GM21528 (cell line): ENCODE data around the gene MAGEA8.
"Not testable (repeated sequence)": the region's sequence is repeated elsewhere in the genome, so short reads cannot be mapped to it uniquely, and the experiment has no call there.

Experiments used
- ATAC-seq: cut with Tn5 transposase; IDR thresholded peaks from one replicate; pipeline ENCODE4 v1.9.1; 2021; ENCODE audit warnings: mild to moderate bottlenecking, moderate library complexity; ENCODE audit not compliant: unreplicated experiment, low FRiP score

MAGEA8 gene

DNA sequence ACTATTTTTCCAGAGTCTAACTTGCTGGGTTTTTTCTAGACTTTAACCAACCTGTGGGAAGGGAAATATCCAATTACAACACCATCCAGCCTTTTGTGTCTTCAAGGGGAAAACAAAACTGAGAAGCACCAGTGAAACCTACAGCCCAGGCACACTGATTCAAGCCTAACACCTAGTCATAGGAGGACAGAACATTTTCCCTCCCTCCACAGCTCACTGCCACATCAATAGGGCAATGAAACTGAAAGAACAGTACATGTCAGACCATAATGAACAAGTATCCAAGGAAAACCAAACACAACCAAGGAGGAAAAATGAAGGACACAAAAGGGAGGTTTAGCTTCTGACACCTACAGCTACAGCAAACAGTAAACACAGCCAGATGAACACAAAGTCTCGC is 17.6 kb downstream of the MAGEA8 start:
- ATAC-seq: no peak

DNA sequence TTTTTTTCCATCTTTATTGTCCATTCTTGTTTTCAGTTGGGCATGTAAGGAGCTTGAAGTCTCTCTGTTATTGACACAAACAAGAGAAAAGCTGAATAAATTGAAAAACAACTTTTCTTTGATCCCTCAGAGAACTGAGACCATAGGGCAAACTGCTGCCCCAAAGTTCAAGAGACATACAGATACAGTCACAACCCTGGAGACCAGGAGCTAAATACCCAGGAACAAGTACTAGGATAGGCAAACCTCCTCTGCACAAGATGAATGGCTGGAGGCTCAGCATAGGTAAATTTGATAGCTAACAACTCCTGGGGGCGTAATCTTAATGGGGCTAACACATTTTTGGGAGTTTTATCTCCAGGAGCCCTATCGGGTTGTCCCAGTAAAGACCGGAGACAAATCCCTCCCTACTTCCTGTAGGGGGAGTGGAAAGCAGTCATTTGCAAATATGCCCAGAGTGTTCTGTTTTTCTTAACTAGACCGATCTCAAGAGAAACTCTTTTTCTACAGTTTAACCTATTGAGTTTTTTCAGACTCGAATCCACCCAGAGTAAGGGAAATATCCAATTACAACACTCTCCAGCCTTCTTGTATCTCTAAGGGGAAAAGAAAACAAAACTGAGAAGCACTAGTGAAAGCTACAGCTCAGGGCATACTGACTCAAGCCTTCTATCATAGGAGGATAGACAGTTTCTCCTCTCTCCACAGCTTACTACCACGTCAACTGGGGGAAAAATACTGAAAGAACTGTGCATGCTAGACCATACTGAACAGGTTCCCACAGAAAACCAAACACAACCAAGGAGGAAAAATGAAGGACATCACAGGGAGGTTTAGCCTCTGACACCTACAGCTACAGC is 23.1 kb downstream of the MAGEA8 start:
- ATAC-seq: peak; percentile 83

DNA sequence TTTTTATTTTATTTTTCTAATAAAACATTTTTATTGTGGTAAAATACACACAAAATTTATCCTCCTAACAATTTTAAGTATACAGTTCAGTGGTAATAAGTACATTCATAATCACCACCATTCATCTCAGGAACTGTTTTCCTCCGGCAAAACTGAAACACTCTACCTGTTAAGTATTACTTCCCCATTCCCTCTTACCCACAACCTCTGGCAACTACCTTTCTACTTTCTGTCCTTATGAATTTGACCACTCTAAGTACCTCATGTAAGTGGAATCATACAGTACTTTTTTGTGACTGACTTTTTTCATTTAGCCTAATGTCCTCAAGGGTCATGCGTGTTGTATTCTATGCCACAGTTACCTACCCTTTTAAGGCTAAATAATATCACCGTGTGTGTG is 27.3 kb downstream of the MAGEA8 start:
- ATAC-seq: peak; percentile 51

DNA sequence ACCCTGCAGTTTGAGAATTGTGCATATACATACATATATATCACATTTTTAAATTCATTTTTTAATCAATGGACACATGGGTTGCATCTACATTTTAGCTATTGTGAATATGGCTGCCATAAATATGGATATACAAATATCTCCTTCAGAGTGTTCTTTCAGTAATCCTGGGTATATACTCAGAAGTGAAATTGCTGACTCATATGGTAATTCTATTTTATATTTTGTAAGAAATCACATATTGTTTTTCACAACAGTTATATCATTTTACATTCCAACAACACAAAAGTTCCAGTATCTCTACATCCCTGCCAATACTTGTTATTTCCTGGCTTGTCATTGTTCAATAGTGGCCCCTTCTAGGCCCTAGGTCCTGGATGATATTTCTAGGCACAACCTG is 27.7 kb downstream of the MAGEA8 start:
- peak; percentile 7 for ATAC-seq

DNA sequence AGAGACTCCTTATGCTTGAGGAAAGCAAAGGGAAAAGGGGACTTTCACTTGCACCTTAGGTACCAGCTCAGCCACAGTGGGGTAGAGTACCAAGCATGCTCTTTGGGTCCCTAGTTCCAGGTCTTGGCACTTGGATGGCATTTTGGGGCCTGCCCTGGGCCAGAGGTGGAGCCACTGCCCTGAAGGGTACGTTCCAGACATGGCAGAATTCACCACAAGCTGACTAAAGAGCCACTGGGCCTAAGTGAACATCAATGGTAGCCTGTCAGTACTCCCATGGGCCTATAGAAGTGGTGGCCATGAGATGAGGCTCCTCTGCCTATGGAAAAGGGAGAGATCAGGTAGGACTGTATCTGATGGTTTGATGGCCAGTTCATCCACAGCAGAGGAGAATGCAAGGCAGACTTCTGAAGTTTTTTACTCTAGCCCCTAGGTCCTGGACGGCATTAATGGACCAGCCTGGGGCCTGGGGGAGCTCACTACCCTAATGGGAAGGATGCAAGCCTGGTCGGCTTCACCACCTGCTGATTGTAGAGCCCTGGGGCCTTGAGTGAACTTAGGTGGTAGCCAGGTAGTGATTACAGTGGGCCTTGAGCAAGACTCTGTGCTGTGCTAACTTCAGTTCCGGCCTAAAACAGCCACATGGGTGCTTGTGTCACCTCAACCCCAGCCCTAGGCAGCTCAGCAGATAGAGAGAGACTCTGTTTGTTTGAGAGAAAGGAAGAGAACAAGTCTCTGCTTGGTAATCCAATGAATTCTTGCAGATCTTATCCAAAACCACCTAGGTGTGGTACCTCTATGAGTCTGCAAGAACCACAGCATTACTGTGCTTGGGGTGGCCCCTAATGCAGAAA is 28.6 kb downstream of the MAGEA8 start:
- no peak for ATAC-seq

DNA sequence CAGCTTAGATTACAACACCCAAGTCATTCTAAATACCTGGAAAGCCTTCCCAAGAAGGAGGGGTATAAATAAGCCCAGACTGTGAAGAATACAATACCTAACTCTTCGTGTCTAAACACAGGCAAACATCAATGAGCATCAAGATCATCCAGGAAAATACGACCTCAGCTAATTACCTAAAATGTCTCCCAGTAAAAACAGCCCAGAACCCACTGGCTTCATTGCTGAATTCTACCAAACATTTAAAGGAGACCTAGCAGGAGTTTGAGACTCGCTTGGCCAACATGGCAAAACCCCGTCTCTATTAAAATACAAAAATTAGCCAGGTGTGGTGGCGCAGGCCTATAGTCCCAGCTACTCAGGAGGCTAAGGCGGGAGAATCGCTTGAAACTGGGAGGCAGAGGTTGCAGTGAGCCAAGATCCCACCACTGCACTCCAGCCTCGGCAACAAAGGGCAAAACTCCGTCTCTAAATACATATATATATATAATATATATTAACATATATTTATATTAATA is 29.3 kb downstream of the MAGEA8 start:
- ATAC-seq: no peak

DNA sequence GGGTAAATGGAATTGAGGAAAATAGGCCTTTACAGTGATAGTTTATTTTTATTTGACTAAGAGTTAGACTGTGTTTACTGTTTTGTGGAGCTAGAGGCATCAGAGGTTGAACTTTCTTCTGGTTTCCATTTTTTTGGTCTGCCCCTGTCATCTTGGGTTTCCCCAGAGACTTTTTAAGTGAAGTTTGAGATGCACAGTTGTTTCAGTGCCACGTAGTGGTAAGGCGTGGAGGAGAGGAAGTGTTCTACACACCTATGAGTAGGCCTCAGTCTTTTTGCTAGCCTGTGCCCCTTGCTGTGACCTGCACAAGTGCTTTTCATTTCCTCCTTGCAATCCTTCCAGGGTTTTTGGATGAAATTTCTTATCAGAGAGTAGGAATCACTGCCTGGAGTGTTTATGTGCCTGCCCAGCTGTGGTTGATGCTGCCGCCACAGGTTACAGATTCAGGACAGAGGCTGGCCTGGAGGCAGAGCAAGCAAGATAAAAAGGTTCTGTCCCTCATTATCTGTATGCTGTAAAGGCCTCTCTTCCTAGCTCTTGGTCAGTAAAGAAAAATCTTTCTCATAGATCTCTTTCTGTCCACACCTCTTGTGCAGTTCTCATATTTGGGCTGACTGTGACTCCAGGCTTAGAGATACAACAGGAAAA is 35.9 kb downstream of the MAGEA8 start:
- no peak for ATAC-seq

DNA sequence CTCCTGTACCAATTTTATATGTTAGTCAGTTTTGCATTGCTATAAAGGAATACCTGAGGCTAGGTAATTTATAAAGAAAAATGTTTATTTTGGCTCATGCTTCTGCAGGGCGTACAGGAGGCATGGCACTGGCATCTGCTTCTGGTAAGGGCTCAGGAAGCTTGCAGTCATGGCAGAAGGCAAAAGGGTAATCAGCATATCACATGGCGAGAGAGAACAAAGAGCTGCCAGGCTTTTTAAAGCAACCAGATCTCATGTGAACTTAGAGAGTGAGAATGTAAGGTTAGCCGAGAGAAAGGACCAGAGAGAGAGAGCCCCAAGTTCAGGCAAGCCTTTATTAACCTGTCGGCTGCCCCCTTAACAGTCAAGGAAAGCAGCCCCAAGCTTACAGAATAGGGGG is 42.9 kb downstream of the MAGEA8 start:
- not testable (repeated sequence) for ATAC-seq

DNA sequence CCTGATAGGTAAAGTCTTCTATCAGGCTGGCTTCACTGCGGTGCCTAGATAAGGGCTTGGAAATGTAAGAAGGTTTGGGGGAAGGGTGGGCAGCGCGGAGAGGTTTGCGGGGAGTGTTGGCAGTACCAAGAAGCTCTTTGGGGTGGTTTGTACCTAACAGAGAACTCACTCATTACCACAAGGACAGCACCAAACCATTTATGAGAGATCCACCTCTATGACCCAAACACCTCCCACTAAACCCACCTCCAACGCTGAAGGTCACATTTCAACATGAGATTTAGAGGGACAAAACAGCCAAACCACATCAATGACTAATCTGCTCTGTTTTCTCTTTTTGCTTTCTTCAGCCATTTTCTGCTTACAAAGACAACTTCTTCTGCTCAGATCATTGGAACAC is 43.5 kb downstream of the MAGEA8 start:
- not testable (repeated sequence) for ATAC-seq

DNA sequence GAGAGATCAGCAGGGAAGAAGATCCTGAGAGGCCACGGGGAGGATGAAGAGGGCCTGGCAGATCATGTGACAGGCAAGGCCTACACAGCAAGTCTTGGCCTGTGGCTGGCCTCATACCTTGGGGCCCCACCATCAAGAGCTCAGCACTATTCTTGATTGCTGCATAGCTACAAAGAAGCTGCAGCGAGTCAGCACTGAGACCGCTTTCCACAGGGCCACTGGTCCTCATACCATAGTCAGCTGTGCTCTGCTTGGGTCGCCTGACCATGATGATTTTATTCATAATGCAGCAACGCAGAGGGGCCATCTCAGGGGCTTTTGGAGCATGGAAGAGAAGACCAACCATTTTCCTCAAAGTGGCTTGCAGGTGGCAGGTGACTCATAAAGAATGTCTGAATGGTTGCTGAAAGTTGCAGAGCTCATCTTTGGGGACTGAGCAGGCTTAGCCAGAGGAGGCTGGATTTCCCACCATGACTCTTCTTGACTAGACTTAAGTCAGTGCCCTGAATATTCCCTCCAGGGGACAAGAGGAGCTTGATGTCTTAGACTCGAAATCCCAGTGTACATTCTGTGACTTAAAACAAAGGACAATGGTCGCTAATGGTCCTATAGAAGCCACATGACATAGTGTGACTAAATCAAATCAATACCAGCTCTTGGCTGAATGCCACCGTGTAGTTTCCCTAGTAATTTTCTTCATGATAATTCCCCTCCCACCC is 46.4 kb downstream of the MAGEA8 start:
- ATAC-seq: not testable (repeated sequence)

DNA sequence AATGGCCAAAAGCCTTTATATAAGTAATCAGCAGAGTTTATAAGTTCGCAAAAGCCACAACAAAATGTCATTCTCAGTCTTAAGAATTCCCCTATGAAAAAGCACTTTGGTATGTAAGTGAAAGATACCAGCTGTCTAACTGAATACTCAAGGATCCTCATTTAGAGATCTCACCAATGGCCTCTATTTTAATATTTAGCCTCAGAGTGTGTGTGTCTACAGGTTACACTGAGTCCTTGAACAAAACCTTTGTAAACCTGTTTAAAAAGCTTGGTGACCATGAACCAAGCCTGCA is 46.9 kb downstream of the MAGEA8 start:
- ATAC-seq: not testable (repeated sequence)

DNA sequence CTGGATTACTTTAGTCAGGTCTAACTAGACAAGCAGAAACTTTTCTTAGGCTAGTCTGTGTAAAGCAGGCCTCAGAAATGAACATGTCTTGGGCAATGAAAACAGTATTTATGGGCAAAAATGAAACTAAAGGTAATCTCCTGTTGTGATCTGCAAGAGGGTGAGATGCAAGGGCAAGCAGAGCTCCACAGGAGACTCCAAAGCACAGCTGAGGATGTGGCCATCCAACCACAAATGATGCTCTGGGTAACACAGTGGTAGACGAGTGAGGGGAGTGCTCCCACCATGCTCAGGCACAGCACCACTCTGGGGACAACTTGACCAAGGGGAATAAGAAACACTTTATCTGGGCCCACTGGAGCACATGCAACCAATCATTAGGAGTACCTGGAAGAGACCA is 47.7 kb downstream of the MAGEA8 start:
- ATAC-seq: not testable (repeated sequence)

DNA sequence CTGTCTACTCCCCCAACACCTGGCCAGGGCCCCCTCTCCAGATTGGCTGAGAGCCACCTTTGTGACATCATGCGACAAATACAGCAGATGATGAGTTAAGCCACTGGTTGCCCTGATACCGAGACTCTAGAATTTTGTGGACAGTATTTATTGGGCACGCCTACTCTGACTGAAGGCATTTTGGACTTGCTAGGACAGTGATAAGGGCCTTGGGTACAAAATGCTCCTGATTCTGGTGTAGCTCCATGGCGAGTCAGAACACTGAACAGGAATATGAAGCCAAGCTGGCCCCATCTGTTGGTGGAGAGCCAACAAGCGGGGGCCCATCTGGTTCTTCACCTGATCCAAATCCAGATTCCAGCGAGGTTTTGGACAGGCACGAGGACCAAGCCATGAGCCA is 48.4 kb downstream of the MAGEA8 start, which contains the start of gene HSFX4:
TSS of gene HSFX4 (plus strand) at position 174 of the 400 bp plus-strand sequence. CDS start at position 246, 72 bp downstream.
- ATAC-seq: not testable (repeated sequence)

DNA sequence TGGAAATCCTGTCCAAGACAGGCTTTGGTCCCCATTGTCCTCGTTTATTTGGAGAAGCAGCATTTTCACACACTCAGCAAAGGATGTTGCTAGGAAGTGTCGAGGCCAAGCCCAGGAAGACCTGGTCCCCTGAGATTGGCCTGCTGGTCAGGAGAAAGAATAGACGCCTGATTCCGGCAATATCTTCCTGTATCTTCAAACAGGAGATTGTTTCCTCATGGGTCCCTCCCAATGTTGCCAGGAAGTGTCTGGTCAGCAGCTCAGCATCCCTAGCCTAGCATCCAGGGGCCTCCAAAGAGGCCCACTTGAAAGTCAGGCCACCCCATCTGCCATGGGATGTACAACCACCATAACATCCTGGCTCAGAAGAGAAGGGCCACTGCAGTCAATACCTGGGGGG is 50.4 kb downstream of the MAGEA8 start:
- ATAC-seq: not testable (repeated sequence)

DNA sequence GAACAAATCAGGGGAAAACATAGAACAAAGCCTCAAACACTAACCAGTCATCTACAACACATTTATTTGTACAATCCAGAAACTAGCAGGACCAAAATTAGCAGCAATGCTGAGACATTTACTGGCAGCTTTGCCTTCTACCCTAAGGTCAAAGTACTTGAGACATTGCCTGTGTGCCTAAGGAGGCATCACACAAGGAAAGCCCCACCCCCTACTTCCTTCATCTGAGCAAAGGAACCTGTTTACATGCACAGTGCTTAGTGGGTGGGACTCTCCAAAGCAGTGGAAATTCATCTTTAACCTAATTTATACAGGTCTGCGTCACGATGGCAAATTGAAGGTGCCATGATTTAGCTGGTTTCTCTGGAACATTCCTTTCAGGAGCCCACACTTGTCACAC is 51.2 kb downstream of the MAGEA8 start:
- not testable (repeated sequence) for ATAC-seq

DNA sequence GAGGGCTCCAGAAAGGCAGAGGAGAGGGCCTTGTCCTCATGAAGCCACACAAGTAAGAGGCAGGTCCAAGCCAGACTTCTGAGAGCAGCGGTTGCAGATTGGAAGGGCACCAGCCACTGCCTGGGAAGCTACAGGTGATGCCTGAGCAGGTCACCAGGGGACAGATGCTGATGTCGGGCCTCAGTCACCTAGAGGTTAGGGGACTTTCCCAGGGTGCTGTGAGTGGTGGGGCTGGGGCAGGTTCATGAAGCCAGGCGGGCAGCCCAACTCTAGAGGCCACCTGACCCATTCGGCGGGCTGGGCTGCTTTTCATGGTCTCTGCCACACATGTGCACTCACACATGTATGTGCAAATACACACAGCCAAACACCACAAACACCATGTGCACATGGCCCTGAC is 52.0 kb downstream of the MAGEA8 start:
- ATAC-seq: not testable (repeated sequence)

DNA sequence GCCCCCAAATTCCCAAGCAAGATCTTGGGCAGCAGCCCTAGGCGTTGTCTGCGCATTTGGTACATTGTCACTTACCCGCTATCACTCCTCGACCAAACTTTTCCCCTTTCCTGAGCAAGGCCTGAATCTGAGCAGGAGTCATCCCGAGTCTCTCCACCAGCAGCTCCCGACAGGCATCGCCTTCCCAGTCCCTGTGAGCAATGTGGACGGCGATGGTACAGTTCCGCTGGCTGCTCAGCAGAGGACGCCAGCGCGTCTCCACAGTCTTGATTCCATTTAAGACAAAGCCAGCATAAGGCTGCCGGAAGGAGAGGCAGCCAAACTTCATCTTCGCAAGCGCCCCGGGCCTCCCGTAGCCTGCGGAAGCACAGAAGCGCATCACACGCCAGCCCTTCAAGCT is 52.6 kb downstream of the MAGEA8 start:
- ATAC-seq: not testable (repeated sequence)
